IMR-90 (cell line): ENCODE results near the gene STRA6. TPM values are rescaled to one million over a fixed set of nuclear protein-coding genes. Genes with fewer than 3 reads are reported as not detected.

Experiments
- ATAC-seq: fragments of 200-7000 bp; cut with Tn5 transposase; 2 replicates; pipeline ENCODE4 v1.9.1; 2020; ENCODE audit warnings: low read depth, mild to moderate bottlenecking, moderate library complexity
- BruUV-seq: library from RNA; stranded (reverse); fragments of 400-500 nt; replicated peaks from 2 replicates; lab custom pipeline; 2021; lab: Mats Ljungman, UMichigan
- CTCF ChIA-PET: fragments of 300-600 bp; formaldehyde crosslinking; extraction: SDS; loops from one replicate; lab custom pipeline; 2021; ENCODE audit warnings: antibody characterized with exemption; lab: Yijun Ruan, JAX
- POLR2A ChIA-PET: fragments of 300-600 bp; sonication (Branson Sonifier 250); formaldehyde crosslinking; loops from one replicate; lab custom pipeline; 2022; ENCODE audit warnings: antibody characterized with exemption; ENCODE audit not compliant: unreplicated experiment; lab: Charles Lee
- DNase-seq: peaks from one replicate; pipeline ENCODE4 v3.0.0; 2013
- H2AFZ ChIP-seq: replicated peaks from 2 replicates; pipeline ENCODE3; 2013; ENCODE audit warnings: low read length, mild to moderate bottlenecking; ENCODE audit not compliant: poor library complexity
- H2AK5ac ChIP-seq: 2 replicates; pipeline ENCODE4 v1.6.1; 2013; ENCODE audit warnings: low read depth, low read length, inconsistent platforms
- H2AK9ac ChIP-seq: replicated peaks from 2 replicates; pipeline ENCODE3; 2013; ENCODE audit warnings: mild to moderate bottlenecking, low read depth, low read length, moderate library complexity; ENCODE audit not compliant: poor library complexity
- H2BK120ac ChIP-seq: 2 replicates; pipeline ENCODE4 v1.6.1; 2013; ENCODE audit warnings: low read depth, low read length, inconsistent platforms
- H2BK15ac ChIP-seq: 3 replicates; pipeline ENCODE4 v1.6.1; 2013; ENCODE audit warnings: low read depth, low read length, inconsistent platforms
- H2BK20ac ChIP-seq: 2 replicates; pipeline ENCODE4 v1.6.1; 2013; ENCODE audit warnings: low read depth, mild to moderate bottlenecking, inconsistent platforms, low read length, moderate library complexity
- H2BK5ac ChIP-seq: 2 replicates; pipeline ENCODE4 v1.6.1; 2013; ENCODE audit warnings: mild to moderate bottlenecking, low read depth, low read length, inconsistent platforms; ENCODE audit not compliant: poor library complexity, severe bottlenecking
- H3K14ac ChIP-seq: replicated peaks from 2 replicates; pipeline ENCODE4 v1.6.1; 2013; ENCODE audit warnings: low read depth, low read length, inconsistent platforms
- H3K18ac ChIP-seq: 2 replicates; pipeline ENCODE4 v1.6.1; 2013; ENCODE audit warnings: low read depth, low read length, control low read depth
- H3K23ac ChIP-seq: 2 replicates; pipeline ENCODE4 v1.6.1; 2013; ENCODE audit warnings: low read depth, low read length, inconsistent platforms
- H3K27ac ChIP-seq: 2 replicates; pipeline ENCODE4 v1.5.1; 2013; ENCODE audit warnings: mild to moderate bottlenecking, control low read depth, low read length; ENCODE audit not compliant: insufficient read depth
- H3K27me3 ChIP-seq: 2 replicates; pipeline ENCODE4 v1.6.1; 2013; ENCODE audit warnings: low read length; ENCODE audit not compliant: control insufficient read depth, insufficient read depth
- H3K36me3 ChIP-seq: 2 replicates; pipeline ENCODE4 v1.6.1; 2013; ENCODE audit warnings: low read length, mixed read lengths; ENCODE audit not compliant: control insufficient read depth, insufficient read depth
- H3K4ac ChIP-seq: 2 replicates; pipeline ENCODE4 v1.6.1; 2013; ENCODE audit warnings: low read depth, low read length, inconsistent platforms
- H3K4me1 ChIP-seq: 2 replicates; pipeline ENCODE4 v1.6.1; 2013; ENCODE audit warnings: low read length, mixed read lengths; ENCODE audit not compliant: control insufficient read depth, insufficient read depth
- H3K4me2 ChIP-seq: 2 replicates; pipeline ENCODE4 v1.6.1; 2013; ENCODE audit warnings: low read depth, mild to moderate bottlenecking, control low read depth, low read length, moderate library complexity
- H3K4me3 ChIP-seq: 2 replicates; pipeline ENCODE4 v1.5.1; 2013; ENCODE audit warnings: low read depth, mild to moderate bottlenecking, control low read depth, low read length, moderate library complexity; ENCODE audit not compliant: insufficient read depth
- H3K56ac ChIP-seq: 2 replicates; pipeline ENCODE4 v1.6.1; 2013; ENCODE audit warnings: low read length, inconsistent platforms; ENCODE audit not compliant: insufficient read depth; ENCODE audit errors: extremely low read depth
- H3K79me1 ChIP-seq, 2 experiments: 2 replicates each; pipeline ENCODE4 v1.6.1; 2013; ENCODE audit warnings: low read length in 2 of 2, inconsistent platforms in 1 of 2, low read depth in 1 of 2
- H3K9ac ChIP-seq: 2 replicates; pipeline ENCODE4 v1.6.1; 2013; ENCODE audit warnings: low read depth, low read length, control low read depth
- H3K9me1 ChIP-seq: 2 replicates; pipeline ENCODE4 v1.6.1; 2013; ENCODE audit warnings: low read length, inconsistent platforms; ENCODE audit not compliant: insufficient read depth
- H3K9me3 ChIP-seq: 2 replicates; pipeline ENCODE4 v1.6.1; 2013; ENCODE audit warnings: low read length; ENCODE audit not compliant: control insufficient read depth, insufficient read depth
- H4K20me1 ChIP-seq: 2 replicates; pipeline ENCODE4 v1.6.1; 2013; ENCODE audit warnings: low read length, inconsistent platforms; ENCODE audit not compliant: insufficient read depth
- H4K5ac ChIP-seq: 2 replicates; pipeline ENCODE4 v1.6.1; 2013; ENCODE audit warnings: mild to moderate bottlenecking, low read depth, low read length, control low read depth
- H4K8ac ChIP-seq, 2 experiments: 2 replicates each; pipeline ENCODE4 v1.6.1; 2013; ENCODE audit warnings: low read depth in 2 of 2, low read length in 2 of 2, control low read depth in 1 of 2, inconsistent platforms in 1 of 2
- H4K91ac ChIP-seq: 2 replicates; pipeline ENCODE4 v1.6.1; 2013; ENCODE audit warnings: low read depth, low read length, inconsistent platforms; ENCODE audit not compliant: insufficient read depth
- CEBPB ChIP-seq: IDR thresholded peaks from 2 replicates; pipeline ENCODE4 v1.6.1; 2012; ENCODE audit warnings: low read depth, low read length, improper control_type of control experiment
- CHD1 ChIP-seq: IDR thresholded peaks from 2 replicates; pipeline ENCODE4 v1.6.1; 2012; ENCODE audit warnings: low read depth, low read length, improper control_type of control experiment
- MAFK ChIP-seq: IDR thresholded peaks from 2 replicates; pipeline ENCODE4 v1.6.1; 2012; ENCODE audit warnings: low read depth, low read length, improper control_type of control experiment
- MXI1 ChIP-seq: IDR thresholded peaks from 2 replicates; pipeline ENCODE4 v1.6.1; 2012; ENCODE audit warnings: low read depth, mild to moderate bottlenecking, low read length, moderate library complexity, borderline replicate concordance
- NFE2L2 ChIP-seq: fragments of 150-350 bp; IDR thresholded peaks from 2 replicates; pipeline ENCODE4 v1.6.1; 2016; ENCODE audit warnings: low read depth, mild to moderate bottlenecking, low read length
- POLR2A ChIP-seq: IDR thresholded peaks from 2 replicates; pipeline ENCODE4 v1.6.1; 2012; ENCODE audit warnings: mild to moderate bottlenecking, low read depth, low read length
- RAD21 ChIP-seq: IDR thresholded peaks from 2 replicates; pipeline ENCODE4 v1.6.1; 2012; ENCODE audit warnings: low read length, improper control_type of control experiment
- RCOR1 ChIP-seq: IDR thresholded peaks from 2 replicates; pipeline ENCODE4 v1.6.1; 2012; ENCODE audit warnings: mild to moderate bottlenecking, low read length, improper control_type of control experiment; ENCODE audit not compliant: insufficient replicate concordance
- RFX5 ChIP-seq: IDR thresholded peaks from 2 replicates; pipeline ENCODE4 v1.8.0; 2012; ENCODE audit warnings: low read depth, mild to moderate bottlenecking, low read length, moderate library complexity
- SMC3 ChIP-seq: fragments of 150-350 bp; IDR thresholded peaks from 2 replicates; pipeline ENCODE4 v1.6.1; 2016; ENCODE audit warnings: low read depth, mild to moderate bottlenecking, antibody characterized with exemption, low read length, moderate library complexity
- WGBS, 2 experiments: methylation state at CpG; one replicate each; pipeline versions ENCODE4 v1.1.5 to v1.1.7; 2013; ENCODE audit warnings: missing lambda C conversion rate in 2 of 2; ENCODE audit not compliant: insufficient read length in 1 of 2; ENCODE audit errors: extremely low coverage in 2 of 2; 5-methylcytosine and 5-hydroxymethylcytosine counted together
- dilution Hi-C: fragments of 300-500 bp; cut with HindIII; formaldehyde crosslinking; loops from one replicate; pipeline ENCODE4 v1.14.3; 2018; ENCODE audit warnings: low sequenced_read_pairs; ENCODE audit not compliant: unreplicated experiment
- in situ Hi-C: fragments of 300-500 bp; cut with MboI; formaldehyde crosslinking; loops from 3 replicates; pipeline ENCODE4 v1.14.3; 2019; ENCODE audit warnings: low sequenced_read_pairs, inconsistent platforms, mixed read lengths
- intact Hi-C: fragments of 100-400 bp; cut with micrococcal nuclease; formaldehyde crosslinking; loops from 2 replicates; pipeline ENCODE4 v1.10.0; 2022
- polyA plus RNA-seq, 3 experiments: library from polyadenylated mRNA; depleted of rRNA; stranded (reverse); fragments of >200 nt; gene quantifications; 2 replicates each; pipeline ENCODE4 v1.2.3, GENCODE V29; 2012; ENCODE audit warnings: low replicate concordance in 1 of 3
- total RNA-seq: library from RNA; depleted of rRNA; stranded (reverse); fragments of >200 nt; gene quantifications from 2 replicates; pipeline ENCODE4 v1.2.3, GENCODE V29; 2012
- TF ChIP-seq, protein P1 (sequence below): fragments of 150-350 bp; IDR thresholded peaks from 2 replicates; pipeline ENCODE4 v1.6.1; 2016; ENCODE audit warnings: low read depth, mild to moderate bottlenecking, low read length, moderate library complexity, borderline replicate concordance
- TF ChIP-seq, protein P2 (sequence below): conservative IDR thresholded peaks from 2 replicates; pipeline ENCODE4 v1.5.1; 2012; ENCODE audit warnings: mild to moderate bottlenecking, low read depth, low read length, improper control_type of control experiment

Gene STRA6
- total and polyA plus RNA-seq, 2 of the 4 experiments (the other 2 are of a cell fraction): 0.17 TPM; not detected in 1

DNA sequence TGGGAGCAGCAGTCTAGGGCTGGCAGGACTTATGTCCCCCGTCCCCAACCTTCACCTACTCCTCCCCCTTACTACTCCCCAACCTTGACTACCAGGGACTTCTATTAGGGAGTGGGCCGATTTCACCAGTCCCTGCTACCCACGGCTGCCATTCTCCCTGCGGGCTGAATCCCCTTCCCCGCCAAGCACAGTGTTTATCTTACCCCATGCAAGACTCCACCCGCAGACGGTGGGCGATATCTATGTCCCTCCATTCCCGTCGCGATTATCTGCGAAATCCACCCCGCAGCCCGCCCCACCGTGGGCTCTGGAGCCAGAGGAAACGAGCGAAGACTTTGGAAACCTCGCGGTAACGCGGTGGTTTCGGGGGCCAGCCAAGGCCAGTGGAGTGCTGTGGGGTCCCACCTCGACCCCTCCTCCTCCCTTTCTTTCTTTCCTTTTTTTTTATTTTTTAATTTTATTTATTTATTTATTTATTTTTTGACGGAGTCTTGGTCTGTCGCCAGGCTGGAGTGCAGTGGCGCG, 67.5 kb downstream of the STRA6 start:
- Histone ChIP-seq H2BK5ac (no peak overlapping the region), H2BK120ac (no peak overlapping the region), H3K79me1 (no peaks in the 10 kb centered on the region), H2AFZ (no peak overlapping the region), H3K9me1 (peaks cover 2% of the 10 kb centered on the region), H3K4me3 (no peak overlapping the region), H4K8ac (no peak overlapping the region), H2AK9ac (no peak overlapping the region), H4K91ac (no peak overlapping the region), H3K27ac (no peak overlapping the region), H2AK5ac (no peak overlapping the region), H3K4me2 (no peak overlapping the region), H3K27me3 (peaks cover 90% of the 10 kb centered on the region), H2BK20ac (no peak overlapping the region), H3K9me3 (peaks cover 8% of the 10 kb centered on the region), H2BK15ac (no peak overlapping the region), H4K20me1 (peaks cover 22% of the 10 kb centered on the region; the same call in 1 of the 2 replicates), H4K5ac (no peak overlapping the region), H3K23ac (no peak overlapping the region), H3K4ac (no peak overlapping the region), H3K4me1 (no peaks in the 10 kb centered on the region; the same call in 1 of the 2 replicates), H3K14ac (no peak overlapping the region), H3K36me3 (no peaks in the 10 kb centered on the region), H3K56ac (no peak overlapping the region), H3K9ac (no peak overlapping the region), H3K18ac (no peak overlapping the region)
- WGBS, 2 experiments: 22% methylated on average over 14 of the region's 27 CpGs; no CpG with 5 or more reads in 1 of the 2 experiments
- BruUV-seq: no TSS peak
- TF ChIP-seq RFX5 (no peak), RAD21 (no peak), NFE2L2 (no peak), SMC3 (no peak), CHD1 (no peak), POLR2A (no peak), CEBPB (no peak), MXI1 (no peak), RCOR1 (no peak), MAFK (no peak)
- TF ChIP-seq, protein P1, sequence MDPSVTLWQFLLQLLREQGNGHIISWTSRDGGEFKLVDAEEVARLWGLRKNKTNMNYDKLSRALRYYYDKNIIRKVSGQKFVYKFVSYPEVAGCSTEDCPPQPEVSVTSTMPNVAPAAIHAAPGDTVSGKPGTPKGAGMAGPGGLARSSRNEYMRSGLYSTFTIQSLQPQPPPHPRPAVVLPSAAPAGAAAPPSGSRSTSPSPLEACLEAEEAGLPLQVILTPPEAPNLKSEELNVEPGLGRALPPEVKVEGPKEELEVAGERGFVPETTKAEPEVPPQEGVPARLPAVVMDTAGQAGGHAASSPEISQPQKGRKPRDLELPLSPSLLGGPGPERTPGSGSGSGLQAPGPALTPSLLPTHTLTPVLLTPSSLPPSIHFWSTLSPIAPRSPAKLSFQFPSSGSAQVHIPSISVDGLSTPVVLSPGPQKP: no peak
- TF ChIP-seq, protein P2, sequence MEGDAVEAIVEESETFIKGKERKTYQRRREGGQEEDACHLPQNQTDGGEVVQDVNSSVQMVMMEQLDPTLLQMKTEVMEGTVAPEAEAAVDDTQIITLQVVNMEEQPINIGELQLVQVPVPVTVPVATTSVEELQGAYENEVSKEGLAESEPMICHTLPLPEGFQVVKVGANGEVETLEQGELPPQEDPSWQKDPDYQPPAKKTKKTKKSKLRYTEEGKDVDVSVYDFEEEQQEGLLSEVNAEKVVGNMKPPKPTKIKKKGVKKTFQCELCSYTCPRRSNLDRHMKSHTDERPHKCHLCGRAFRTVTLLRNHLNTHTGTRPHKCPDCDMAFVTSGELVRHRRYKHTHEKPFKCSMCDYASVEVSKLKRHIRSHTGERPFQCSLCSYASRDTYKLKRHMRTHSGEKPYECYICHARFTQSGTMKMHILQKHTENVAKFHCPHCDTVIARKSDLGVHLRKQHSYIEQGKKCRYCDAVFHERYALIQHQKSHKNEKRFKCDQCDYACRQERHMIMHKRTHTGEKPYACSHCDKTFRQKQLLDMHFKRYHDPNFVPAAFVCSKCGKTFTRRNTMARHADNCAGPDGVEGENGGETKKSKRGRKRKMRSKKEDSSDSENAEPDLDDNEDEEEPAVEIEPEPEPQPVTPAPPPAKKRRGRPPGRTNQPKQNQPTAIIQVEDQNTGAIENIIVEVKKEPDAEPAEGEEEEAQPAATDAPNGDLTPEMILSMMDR: no peak
- ChIA-PET POLR2A (no interaction called here), CTCF (no interaction called here)
- in situ Hi-C loops (no loop called here), intact Hi-C loops (no loop called here), dilution Hi-C loops (no loop called here)
- DNase-seq: no peak
- no peak for ATAC-seq
